OCI-LY3 (cell line): Measurements from ENCODE around the gene NIPAL1.

ENCODE experiments used
- EZH2phosphoT487 ChIP-seq: fragments of 200-600 bp; shearing (Covaris generic); IDR thresholded peaks from 2 replicates; pipeline ENCODE4 v1.6.1; 2018; ENCODE audit warnings: antibody characterized with exemption, mixed run types, low read depth
- TF ChIP-seq, protein P1 (sequence below): fragments of 200-600, 300-600 bp; sonication (generic); IDR thresholded peaks from 2 replicates; pipeline ENCODE4 v1.5.1; 2014; ENCODE audit warnings: antibody characterized with exemption, low read length, low read depth

DNA sequence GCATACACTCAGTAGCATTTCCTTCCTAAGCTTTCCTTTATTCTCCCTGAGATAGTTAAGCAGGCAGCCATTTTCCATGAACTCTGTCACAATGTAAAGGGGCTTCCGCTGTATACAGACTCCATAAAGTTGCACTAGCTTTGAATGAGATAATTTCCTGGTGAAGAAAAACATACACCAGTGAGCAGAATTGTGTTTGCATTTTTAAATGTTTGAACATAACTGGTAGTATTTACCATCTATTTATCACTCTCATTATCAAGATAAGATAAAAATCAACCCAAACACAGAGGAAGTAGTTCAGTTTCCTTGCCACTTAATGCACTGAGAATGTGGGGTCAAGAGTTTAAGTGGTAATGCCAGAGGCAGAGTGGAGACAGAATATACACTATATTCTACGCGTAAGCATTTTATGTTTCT, 63.4 kb downstream of the NIPAL1 start:
- TF ChIP-seq, protein P1, sequence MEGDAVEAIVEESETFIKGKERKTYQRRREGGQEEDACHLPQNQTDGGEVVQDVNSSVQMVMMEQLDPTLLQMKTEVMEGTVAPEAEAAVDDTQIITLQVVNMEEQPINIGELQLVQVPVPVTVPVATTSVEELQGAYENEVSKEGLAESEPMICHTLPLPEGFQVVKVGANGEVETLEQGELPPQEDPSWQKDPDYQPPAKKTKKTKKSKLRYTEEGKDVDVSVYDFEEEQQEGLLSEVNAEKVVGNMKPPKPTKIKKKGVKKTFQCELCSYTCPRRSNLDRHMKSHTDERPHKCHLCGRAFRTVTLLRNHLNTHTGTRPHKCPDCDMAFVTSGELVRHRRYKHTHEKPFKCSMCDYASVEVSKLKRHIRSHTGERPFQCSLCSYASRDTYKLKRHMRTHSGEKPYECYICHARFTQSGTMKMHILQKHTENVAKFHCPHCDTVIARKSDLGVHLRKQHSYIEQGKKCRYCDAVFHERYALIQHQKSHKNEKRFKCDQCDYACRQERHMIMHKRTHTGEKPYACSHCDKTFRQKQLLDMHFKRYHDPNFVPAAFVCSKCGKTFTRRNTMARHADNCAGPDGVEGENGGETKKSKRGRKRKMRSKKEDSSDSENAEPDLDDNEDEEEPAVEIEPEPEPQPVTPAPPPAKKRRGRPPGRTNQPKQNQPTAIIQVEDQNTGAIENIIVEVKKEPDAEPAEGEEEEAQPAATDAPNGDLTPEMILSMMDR, result no peak
- TF ChIP-seq EZH2phosphoT487, result no peak
